HG02973 (cell line): ENCODE results near the gene HHIP.
A peak's percentile ranks its signal among the peaks of the same experiment; 100 is the strongest.
"Not testable (repeated sequence)": the region's sequence is repeated elsewhere in the genome, so short reads cannot be mapped to it uniquely, and the experiment has no call there.

Experiments
- ATAC-seq: cut with Tn5 transposase; IDR thresholded peaks from one replicate; pipeline ENCODE4 v1.9.1; 2021; ENCODE audit warnings: moderate library complexity; ENCODE audit not compliant: unreplicated experiment

HHIP gene

DNA sequence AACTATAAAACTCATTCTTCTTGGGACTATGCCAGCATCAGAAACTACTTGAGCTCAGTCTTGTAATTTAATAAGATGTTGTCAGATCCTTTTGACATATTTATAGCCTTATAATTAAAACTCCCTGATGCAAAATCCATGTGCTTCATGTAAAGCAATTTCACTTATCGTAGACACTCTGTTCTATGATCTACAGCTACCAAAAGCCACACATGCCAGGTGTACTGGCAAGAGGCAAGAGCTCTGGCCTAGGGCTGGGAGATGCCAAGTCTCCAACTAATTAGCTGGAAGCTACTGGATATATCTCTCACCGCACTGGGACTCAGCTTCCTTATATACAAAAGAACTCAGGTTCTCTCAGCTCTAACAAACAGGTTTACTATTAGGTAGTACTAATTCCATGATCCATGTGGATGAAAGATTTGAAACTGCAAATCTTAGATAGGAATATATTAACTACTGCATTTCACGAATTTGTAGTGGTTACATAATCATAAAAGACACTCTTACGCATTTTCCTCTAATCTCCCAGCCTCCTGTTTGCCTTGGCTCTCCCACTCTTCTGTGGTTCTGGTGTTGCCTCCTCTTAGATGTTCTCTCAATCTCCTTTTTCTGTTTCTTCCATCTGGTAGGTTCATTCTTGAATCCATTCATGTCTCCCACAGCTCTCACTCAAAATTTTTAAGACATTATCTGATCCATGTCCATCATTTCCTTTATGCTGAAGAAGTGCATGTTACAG, 103.0 kb downstream of the HHIP start:
- no peak for ATAC-seq

DNA sequence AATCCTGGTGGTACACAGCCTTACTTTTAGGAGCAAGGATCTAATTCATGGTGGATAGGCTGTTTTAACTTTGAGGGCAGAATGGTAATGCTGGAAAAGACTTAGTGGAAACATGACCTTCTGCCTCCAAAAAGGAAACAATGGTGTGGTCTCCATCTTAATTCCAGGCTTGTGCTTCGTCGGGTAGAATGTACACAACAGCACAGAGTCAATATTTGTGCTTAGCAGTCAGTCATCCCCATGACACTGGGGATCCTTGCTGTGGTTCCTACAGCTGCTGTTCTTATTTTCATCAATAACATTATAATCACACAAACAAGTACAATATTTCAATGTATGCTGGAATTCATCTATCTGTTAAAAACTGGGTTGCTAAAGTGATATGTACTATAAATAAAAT, 104.4 kb downstream of the HHIP start:
- ATAC-seq = no peak

DNA sequence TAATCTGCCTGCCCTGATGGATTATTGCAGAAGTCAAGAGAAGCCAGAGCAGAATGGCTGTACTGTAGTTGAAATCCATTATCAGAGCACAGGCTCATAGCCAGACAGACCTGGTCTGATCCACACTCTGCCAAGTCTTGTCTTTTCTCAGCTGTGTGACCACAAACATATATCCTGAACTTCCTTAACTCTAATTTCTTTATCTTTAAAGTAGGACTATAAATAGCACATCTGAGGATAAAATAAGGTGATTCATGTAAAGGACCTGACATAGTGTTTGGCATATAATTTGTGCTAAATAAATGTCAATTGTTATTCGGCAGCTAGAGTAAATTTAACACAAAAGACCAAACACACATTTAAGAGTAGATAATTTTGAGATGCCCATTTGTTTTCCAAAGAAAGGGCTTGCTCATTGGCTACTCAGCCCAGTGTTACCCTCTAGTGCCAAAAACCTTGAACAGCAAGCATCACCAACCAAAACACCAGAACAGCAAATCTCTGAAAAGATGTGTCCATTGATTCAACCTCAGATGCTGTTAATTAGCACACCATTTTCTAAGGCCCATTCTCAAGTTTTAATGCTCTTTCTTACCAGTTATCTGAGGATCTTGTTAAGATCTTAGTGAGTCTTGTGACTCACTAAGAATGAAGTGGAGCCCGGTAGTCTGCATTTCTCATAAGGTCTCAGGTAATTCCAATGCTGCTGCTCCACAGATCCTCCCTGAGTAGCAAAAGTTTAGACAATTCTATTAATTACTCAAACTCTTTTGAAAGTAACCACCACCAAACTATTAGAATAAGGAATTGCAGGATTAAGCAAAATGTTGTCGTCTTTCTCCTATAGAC, 108.8 kb downstream of the HHIP start:
- no peak for ATAC-seq

DNA sequence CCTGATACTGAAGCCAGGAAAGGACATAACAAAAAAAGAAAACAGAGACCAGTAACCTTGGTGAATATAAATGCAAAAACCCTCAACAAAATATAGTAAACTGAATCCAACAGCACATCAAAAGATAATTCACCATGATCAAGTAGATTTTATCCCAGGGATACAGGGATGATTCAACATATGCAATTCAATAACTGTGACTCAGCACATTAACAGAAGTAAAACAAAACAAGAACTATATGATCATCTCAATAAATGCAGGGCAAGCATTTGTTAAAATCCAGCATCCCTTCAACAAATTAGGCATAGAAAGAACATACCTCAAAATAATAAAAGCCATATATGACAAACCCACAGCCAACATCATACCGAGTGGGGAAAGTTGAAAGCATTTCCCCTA, 112.0 kb downstream of the HHIP start:
- no peak for ATAC-seq

DNA sequence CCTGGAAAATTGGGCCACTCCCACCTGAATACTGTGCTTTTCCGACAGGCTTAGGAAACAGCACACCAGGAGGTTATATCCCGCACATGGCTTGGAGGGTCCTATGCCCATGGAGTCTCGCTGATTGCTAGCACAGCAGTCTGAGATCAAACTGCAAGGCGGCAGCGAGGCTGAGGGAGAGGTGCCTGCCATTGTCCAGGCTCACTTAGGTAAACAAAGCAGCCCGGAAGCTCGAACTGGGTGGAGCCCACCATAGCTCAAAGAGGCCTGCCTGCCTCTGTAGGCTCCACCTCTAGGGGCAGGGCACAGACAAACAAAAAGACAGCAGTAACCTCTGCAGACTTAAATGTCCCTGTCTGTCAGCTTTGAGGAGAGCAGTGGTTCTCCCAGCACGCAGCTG, 122.9 kb downstream of the HHIP start:
- ATAC-seq = not testable (repeated sequence)

DNA sequence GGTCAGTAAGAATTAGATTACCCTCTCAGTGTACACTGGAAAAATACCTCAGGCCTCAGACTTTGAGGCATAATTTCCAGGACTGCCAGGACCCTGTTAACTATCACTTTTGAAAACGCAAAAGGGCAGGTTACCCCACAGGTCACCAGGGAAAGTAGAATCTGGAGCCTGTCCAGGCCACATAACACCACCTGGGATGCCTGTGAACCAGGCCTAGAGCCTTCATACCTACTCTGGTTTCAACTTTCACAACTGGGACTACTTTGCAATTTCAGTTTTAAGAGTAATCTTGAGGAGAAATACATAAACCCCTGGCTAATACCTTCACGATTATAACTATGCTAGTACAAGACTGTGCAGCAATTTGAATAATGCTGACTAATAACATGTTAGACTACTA, 132.4 kb downstream of the HHIP start:
- no peak for ATAC-seq

DNA sequence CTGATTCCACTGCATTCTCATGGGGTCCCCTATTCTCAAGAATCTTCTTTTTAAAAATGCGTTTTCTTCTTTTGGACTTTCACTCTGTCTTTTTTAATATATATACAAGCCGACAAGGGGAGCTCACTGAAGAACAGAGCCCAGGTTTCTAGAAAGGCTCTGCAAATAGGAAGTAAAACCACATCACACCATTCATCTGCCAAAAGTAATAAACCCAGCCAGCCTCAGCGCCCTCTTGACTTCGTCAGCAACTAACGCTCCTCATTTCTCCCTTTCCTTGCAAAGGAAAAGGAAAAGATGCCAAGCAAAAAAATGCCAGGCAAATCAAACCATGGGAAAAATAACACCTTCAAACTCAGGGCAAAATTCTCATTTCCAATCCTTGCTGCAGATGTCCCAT, 136.4 kb downstream of the HHIP start:
- no peak for ATAC-seq

DNA sequence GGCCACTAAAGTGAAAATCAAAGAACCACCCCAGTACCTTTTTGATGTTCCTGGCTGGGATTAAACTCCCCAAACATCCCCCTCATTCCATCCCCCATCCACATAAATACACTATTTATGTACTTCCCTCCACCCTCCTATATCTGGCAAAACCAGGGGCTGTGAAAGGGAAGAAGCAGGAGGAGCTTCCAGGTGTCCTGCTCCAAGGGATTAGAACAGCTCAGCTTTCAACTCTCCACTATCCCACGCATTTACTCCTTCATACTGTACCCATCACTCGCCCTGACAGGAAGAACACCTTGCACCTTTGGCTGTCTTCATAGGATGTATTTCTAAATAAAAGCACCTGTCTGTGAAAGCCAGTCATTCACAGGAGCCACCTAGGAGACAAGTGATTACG, 140.0 kb downstream of the HHIP start:
- no peak for ATAC-seq

DNA sequence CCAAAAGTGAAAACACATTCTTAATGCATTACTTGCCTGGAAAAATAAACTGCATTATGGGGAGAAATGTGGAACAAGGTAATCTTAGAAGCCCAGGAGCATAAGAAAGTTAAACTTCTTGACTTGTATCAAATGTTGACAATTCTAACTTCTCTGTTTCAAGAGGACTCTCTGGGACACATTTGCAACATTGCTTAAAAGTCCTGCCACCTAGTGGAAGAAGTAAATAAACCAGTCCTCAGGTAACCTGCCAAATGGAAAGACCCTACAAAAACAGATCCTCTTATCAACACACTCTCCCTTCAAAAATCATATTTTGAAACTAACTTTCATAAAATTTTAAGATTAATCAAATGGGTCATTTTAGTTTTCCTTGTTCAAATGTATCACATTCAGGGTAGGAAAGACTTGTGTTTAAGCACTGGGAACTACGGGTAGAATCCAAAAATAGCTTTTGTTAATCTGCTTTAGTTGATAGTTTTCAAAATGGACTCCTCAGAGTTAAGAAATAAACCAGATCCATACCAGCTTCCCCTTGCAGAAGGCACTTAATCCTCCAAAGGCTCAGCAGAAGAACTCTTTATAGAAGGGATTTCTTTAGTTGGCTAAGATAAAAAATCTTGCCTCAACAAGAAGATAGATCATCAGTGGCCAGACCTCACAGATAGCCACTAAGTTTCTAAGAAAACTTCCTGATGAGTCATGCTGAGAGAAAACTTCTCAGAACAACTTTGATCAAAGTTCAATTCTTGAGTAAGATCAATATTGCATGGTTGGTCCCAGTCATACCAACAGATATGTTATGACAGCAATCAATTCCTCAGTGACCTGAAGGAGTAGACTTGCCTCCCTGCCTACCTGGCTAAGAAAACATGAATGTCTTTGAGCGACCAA, 141.7 kb downstream of the HHIP start:
- ATAC-seq = peak; percentile 64

DNA sequence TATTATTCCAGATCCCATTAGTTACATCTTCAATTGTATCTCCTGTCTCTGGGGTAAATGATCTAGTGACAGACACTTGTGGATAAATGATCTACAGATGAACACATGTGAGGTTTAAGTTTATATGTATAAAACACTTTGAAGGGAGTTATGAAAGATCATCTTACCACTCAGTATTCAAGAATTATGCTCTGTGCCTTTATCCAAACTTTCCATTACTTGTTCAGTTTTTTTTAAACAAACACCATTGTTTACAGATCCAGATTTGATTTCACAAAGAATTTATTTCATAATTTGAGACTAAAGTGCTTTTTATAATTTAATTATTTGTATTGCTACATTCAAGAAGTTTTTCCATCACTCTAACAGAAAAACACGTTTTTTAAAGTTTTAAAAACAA, 142.5 kb downstream of the HHIP start:
- ATAC-seq = no peak

DNA sequence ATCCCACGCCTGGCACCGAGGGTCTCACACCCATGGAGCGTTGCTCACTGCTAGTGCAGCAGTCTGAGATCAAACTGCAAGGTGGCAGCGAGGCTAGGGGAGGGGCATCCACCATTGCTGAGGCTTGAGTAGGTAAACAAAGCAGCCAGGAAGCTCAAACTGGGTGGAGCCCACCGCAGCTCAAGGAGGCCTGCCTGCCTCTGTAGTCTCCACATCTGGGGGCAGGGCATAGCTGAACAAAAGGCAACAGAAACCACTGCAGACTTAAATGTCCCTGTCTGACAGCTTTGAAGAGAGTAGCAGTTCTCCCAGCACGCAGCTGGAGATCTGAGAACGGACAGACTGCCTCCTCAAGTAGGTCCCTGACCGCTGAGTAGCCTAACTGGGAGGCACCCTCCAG, 146.0 kb downstream of the HHIP start:
- ATAC-seq = not testable (repeated sequence)
